ENCODE data around the gene GPHB5.

DNA sequence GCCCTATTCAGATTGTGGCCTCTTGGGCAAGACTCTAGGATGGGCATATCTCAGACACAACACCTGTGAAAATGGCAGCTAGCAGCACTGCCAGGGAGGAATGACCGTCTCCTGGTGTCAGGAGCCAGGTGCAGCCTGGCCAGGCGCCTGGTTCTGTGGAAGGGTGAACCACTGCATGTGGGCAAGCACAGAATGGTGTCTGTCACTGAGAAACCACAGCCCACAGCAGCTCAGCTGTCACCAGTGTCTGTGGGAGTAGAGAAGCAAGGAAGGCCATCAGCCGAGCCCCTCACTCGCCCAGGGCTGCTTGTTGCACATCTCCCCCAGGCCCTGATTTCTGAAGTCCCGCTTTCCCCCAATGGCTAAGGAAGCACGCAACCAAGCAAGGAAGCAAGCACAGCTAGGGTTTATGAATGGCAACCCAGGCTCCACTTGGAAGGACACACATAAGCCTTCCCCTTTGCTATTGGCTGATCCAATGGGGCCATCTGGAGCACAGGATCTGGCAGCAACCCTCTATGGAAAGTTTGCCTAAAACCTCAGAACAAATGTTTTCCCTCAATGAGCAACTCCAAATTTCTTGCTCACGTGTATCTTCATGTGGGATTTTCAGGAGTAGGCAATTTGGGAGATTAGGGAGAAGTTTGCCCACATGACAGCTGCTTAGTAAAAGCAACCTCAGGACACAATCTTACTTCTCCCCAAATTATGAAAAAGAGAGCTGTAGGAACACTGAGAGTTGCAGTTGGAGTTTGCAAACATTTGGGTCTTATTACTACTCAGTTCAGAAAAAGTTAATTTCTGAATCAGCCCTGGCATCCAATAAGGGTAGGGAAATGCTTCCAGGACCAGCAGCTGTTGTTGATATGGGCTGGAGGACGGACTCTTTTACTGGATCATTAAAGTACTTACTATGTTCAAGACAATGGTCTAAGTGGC is 44.7 kb downstream of the GPHB5 start:
- TF ChIP-seq, protein P1, sequence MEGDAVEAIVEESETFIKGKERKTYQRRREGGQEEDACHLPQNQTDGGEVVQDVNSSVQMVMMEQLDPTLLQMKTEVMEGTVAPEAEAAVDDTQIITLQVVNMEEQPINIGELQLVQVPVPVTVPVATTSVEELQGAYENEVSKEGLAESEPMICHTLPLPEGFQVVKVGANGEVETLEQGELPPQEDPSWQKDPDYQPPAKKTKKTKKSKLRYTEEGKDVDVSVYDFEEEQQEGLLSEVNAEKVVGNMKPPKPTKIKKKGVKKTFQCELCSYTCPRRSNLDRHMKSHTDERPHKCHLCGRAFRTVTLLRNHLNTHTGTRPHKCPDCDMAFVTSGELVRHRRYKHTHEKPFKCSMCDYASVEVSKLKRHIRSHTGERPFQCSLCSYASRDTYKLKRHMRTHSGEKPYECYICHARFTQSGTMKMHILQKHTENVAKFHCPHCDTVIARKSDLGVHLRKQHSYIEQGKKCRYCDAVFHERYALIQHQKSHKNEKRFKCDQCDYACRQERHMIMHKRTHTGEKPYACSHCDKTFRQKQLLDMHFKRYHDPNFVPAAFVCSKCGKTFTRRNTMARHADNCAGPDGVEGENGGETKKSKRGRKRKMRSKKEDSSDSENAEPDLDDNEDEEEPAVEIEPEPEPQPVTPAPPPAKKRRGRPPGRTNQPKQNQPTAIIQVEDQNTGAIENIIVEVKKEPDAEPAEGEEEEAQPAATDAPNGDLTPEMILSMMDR (conservative IDR thresholded peaks at IDR 0.05 in 1 of 2, IDR thresholded peaks at IDR 0.05 in 1 of 2; ENCODE audit: low read depth in 1 of 2, low read length in 2 of 2), result no peak
- no peak for TF ChIP-seq EZH2 (IDR thresholded peaks at IDR 0.05; ENCODE audit: low read length, missing control alignments)

All from fibroblast of lung (primary cell).